Coronary artery (tissue), 2 donors: Measurements from ENCODE around the gene HYCC2.
"Not testable (repeated sequence)": the region's sequence is repeated elsewhere in the genome, so short reads cannot be mapped to it uniquely, and the experiment has no call there.

Experiments
- DNase-seq: peaks from one replicate; pipeline ENCODE4 v3.0.0-alpha.2; 2017; ENCODE audit warnings: low spot score
- H3K27ac ChIP-seq, 2 donors: fragments of 200-600 bp; sonication (generic); one replicate each; pipeline ENCODE4 v1.5.1; 2016 to 2019
- H3K4me3 ChIP-seq: fragments of 200-600 bp; sonication (generic); 2 replicates; pipeline ENCODE4 v1.5.1; 2016; ENCODE audit warnings: mild to moderate bottlenecking, moderate library complexity
- TF ChIP-seq, protein P1 (sequence below): fragments of 200-600 bp; sonication (generic); IDR thresholded peaks from one replicate; pipeline ENCODE4 v1.5.1; 2019; ENCODE audit warnings: antibody characterized with exemption

HYCC2 gene

DNA sequence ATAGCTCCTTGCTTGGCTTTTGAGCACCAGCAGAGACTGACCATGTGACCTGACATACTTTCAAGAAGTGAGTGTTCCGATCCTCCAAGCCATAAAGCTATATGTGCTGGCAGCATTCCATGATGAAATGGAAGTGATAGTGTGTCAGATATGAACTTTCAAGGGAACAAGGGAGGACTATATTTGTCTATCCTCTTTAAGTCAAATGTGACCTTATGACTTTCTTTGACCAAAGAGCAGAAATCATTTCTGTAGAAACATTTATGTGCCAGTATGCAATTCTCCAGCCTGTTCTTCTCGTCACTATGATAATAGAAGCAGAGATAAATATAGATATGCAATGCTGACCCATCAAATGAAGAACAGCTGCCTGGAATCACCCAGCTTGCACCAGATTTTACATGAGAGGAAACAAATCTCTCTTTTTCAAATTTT is 14.4 kb downstream of the HYCC2 start:
- DNase-seq = no peak
- Histone ChIP-seq H3K4me3 (no peak overlapping the region), H3K27ac (no peak overlapping the region)
- TF ChIP-seq, protein P1, sequence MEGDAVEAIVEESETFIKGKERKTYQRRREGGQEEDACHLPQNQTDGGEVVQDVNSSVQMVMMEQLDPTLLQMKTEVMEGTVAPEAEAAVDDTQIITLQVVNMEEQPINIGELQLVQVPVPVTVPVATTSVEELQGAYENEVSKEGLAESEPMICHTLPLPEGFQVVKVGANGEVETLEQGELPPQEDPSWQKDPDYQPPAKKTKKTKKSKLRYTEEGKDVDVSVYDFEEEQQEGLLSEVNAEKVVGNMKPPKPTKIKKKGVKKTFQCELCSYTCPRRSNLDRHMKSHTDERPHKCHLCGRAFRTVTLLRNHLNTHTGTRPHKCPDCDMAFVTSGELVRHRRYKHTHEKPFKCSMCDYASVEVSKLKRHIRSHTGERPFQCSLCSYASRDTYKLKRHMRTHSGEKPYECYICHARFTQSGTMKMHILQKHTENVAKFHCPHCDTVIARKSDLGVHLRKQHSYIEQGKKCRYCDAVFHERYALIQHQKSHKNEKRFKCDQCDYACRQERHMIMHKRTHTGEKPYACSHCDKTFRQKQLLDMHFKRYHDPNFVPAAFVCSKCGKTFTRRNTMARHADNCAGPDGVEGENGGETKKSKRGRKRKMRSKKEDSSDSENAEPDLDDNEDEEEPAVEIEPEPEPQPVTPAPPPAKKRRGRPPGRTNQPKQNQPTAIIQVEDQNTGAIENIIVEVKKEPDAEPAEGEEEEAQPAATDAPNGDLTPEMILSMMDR = no peak

DNA sequence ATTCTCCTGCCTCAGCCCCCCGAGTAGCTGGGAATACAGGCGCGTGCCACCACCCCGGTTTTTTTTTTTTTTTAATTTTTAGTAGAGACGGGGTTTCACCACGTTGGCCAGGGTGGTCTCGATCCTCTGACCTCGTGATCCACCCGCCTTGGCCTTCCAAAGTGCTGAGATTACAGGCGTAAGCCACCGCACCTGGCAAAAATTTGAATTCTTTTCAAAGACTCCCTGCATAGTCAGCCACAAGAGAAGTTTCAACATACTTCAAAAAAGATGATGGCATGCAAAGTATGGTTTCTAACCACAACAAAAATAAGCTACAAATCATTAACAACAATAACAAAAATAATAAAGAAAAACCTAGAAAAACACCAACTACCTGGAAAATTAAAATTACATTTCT is 22.0 kb downstream of the HYCC2 start:
- TF ChIP-seq, protein P1 = no peak
- H3K27ac ChIP-seq = no peak overlapping the region
- DNase-seq = no peak
- H3K4me3 ChIP-seq = no peak overlapping the region

DNA sequence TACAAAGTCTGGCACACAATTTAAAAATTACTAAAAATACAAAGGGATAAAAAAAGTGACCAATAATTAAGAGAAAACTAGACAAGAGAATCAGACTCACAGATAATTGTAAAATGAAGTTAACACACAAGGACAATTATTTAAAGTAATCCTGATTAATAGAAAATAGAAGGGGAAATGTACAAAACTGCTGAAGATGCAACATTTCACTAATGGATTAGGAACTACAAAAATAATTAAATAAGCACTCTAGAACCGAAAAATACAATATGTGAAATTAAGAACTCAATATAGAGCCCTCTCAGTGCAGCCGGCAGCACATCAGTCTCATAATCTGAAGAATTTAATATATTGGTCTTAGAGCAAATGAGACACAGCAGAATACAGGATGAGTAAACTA is 24.6 kb downstream of the HYCC2 start:
- TF ChIP-seq, protein P1 = no peak
- no peak overlapping the region for H3K27ac ChIP-seq
- H3K4me3 ChIP-seq = no peak overlapping the region
- no peak for DNase-seq

DNA sequence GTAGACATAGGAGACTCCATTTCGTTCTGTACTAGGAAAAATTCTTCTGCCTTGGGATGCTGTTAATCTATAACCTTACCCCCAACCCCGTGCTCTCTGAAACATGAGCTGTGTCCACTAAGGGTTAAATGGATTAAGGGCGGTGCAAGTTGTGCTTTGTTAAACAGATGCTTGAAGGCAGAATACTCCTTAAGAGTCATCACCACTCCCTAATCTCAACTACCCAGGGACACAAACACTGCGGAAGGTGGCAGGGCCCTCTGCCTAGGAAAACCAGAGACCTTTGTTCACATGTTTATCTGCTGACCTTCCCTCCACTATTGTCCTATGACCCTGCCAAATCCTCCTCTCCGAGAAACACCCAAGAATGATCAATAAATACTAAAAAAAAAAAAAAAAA is 28.4 kb downstream of the HYCC2 start:
- DNase-seq, H3K27ac ChIP-seq, H3K4me3 ChIP-seq: not testable (repeated sequence)

DNA sequence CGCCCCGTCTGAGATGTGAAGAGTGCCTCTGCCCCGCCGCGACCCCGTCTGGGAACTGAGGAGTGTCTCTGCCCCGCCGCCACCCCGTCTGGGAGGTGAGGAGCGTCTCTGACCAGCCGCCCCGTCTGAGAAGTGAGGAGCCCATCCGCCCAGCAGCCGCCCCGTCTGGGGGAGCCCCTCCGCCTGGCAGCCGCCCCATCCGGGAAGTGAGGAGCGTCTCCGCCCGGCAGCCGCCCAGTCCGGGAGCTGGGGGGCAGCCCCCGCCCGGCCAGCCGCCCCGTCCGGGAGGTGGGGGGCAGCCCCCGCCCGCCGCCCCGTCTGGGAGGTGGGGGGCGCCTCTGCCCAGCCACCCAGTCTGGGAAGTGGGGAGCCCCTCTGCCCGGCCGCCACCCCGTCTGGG is 29.0 kb downstream of the HYCC2 start:
- H3K4me3 ChIP-seq, H3K27ac ChIP-seq, DNase-seq: not testable (repeated sequence)

DNA sequence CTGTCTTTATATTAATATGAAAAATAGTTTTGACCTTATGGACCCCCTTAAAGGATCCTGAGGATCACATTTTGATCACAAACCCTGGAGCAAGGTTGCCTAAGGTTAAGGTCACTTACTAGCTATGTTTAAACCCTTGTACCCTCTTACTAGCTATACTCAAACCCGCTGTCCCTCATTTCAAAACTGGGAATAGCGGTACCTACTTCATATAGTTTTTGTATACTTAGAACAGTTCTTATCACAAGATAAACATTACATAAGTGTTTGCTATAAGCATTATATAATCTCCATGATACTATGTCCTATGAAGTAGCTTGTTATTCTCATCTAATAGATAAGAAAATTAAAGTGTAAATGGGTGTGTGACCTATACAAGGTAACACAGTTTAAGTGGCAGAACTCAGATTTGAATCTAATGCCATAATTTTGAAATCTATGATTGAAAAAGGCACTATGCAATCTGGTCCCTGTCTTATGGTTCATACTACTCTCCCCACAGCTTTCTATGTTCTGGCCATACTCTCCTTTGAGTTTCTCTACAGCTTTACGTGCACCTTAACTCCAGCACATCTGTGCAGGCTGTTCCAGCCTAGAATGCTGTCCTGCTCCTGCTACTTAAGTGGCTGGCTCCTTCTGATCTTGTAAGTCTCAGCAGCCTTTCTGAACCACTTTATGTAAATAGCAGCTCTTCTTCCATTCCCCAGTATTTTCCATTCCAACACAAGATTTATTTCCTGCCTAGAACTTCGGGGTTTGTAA is 30.4 kb downstream of the HYCC2 start:
- Histone ChIP-seq H3K27ac (no peak overlapping the region), H3K4me3 (no peak overlapping the region)
- no peak for DNase-seq
- TF ChIP-seq, protein P1 = no peak

DNA sequence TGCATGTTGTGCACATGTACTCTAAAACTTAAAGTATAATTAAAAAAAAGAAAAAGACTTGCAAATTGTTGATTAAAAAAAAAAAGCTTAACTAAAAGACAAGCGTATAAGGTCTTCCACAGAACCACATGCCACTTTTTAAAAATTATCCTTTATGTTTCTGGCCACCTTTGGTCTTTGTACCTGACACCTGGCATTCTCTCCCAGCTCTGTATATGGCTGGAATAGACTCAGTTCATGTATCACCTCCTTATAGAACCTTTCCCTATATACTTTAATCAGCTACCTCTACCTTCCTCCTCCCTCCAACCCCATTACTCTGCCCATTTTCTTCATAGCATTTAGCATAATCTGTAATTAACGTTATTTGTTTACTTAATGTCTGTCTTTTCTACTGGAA is 32.6 kb downstream of the HYCC2 start:
- no peak overlapping the region for H3K4me3 ChIP-seq
- no peak overlapping the region for H3K27ac ChIP-seq
- TF ChIP-seq, protein P1 = no peak
- DNase-seq = no peak

DNA sequence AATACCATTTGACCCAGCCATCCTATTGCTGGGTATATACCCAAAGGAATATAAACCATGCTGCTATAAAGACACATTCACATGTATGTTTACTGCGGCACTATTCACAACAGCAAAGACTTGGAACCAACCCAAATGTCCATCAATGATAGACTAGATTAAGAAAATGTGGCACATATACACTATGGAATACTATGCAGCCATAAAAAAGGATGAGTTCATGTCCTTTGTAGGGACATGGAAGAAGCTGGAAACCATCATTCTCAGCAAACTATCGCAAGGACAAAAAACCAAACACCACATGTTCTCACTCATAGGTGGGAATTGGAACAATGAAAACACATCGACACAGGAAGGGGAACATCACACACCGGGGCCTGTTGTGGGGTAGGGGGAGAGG is 33.1 kb downstream of the HYCC2 start:
- H3K27ac ChIP-seq, DNase-seq, H3K4me3 ChIP-seq: not testable (repeated sequence)

DNA sequence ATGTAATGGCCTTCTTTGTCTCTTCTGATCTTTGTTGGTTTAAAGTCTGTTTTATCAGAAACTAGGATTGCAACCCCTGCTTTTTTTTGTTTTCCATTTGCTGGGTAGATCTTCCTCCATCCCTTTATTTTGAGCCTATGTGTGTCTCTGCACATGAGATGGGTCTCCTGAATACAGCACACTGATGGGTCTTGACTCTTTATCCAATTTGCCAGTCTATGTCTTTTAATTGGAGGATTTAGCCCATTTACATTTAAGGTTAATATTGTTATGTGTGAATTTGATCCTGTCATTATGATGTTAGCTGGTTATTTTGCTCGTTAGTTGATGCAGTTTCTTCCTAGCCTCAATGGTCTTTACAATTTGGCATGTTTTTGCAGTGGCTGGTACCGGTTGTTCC is 37.1 kb downstream of the HYCC2 start:
- not testable (repeated sequence) for H3K4me3 ChIP-seq, DNase-seq, H3K27ac ChIP-seq
